Neural progenitor cell (in vitro differentiated cells): Measurements from ENCODE around the gene SV2A. TPM values are rescaled to one million over a fixed set of nuclear protein-coding genes. Genes with fewer than 3 reads are reported as not detected.
A peak's percentile ranks its signal among the peaks of the same experiment; 100 is the strongest.
"Not testable (repeated sequence)": the region's sequence is repeated elsewhere in the genome, so short reads cannot be mapped to it uniquely, and the experiment has no call there.

ENCODE experiments used
- DNase-seq: peaks from one replicate; pipeline ENCODE4 v3.0.0-alpha.2; 2016; ENCODE audit warnings: low spot score
- H2AFZ ChIP-seq: fragments of 200-600 bp; sonication (generic); replicated peaks from 2 replicates; pipeline ENCODE4 v1.6.1; 2016; ENCODE audit warnings: antibody characterized with exemption
- H3F3A ChIP-seq: fragments of 200-600 bp; sonication (generic); 2 replicates; pipeline ENCODE4 v1.6.1; 2016; ENCODE audit warnings: antibody characterized with exemption, low read depth
- H3K27ac ChIP-seq: fragments of 200-600 bp; sonication (generic); 2 replicates; pipeline ENCODE4 v1.5.1; 2016; ENCODE audit warnings: mild to moderate bottlenecking
- H3K27me3 ChIP-seq: fragments of 200-600 bp; sonication (generic); 2 replicates; pipeline ENCODE4 v1.6.1; 2016; ENCODE audit warnings: mild to moderate bottlenecking, moderate library complexity
- H3K36me3 ChIP-seq: fragments of 200-600 bp; sonication (generic); 2 replicates; pipeline ENCODE4 v1.5.1; 2016
- H3K4me1 ChIP-seq: fragments of 200-600 bp; sonication (generic); 2 replicates; pipeline ENCODE4 v1.6.1; 2016; ENCODE audit warnings: mixed run types
- H3K4me2 ChIP-seq: fragments of 200-600 bp; sonication (generic); 2 replicates; pipeline ENCODE4 v1.6.1; 2016
- H3K4me3 ChIP-seq: fragments of 200-600 bp; sonication (generic); 2 replicates; pipeline ENCODE4 v1.5.1; 2016
- H3K79me2 ChIP-seq: fragments of 200-600 bp; sonication (generic); 2 replicates; pipeline ENCODE4 v1.6.1; 2016; ENCODE audit warnings: low read depth
- H3K9ac ChIP-seq: fragments of 200-600 bp; sonication (generic); 2 replicates; pipeline ENCODE4 v1.6.1; 2016
- H3K9me3 ChIP-seq: fragments of 200-600 bp; sonication (generic); 2 replicates; pipeline ENCODE4 v1.5.1; 2016; ENCODE audit warnings: low read depth
- H4K20me1 ChIP-seq: fragments of 200-600 bp; sonication (generic); 2 replicates; pipeline ENCODE4 v1.6.1; 2016; ENCODE audit warnings: low read depth
- H3K27ac Mint-ChIP-seq: 3 replicates; pipeline ENCODE4 v1.8.0; 2021; ENCODE audit warnings: mixed read lengths
- H3K27me3 Mint-ChIP-seq: 2 replicates; pipeline ENCODE4 v1.8.0; 2022; ENCODE audit warnings: low read depth, mild to moderate bottlenecking, inconsistent platforms, moderate library complexity, mixed read lengths; ENCODE audit not compliant: insufficient read depth
- H3K36me3 Mint-ChIP-seq: 3 replicates; pipeline ENCODE4 v1.8.0; 2021; ENCODE audit warnings: mixed read lengths
- H3K4me1 Mint-ChIP-seq: 3 replicates; pipeline ENCODE4 v1.8.0; 2021; ENCODE audit warnings: mixed read lengths
- H3K4me3 Mint-ChIP-seq: 3 replicates; pipeline ENCODE4 v1.8.0; 2021; ENCODE audit warnings: mild to moderate bottlenecking, moderate library complexity, mixed read lengths
- H3K9me3 Mint-ChIP-seq: 3 replicates; pipeline ENCODE4 v1.8.0; 2020; ENCODE audit warnings: mixed read lengths
- CTCF ChIP-seq: fragments of 200-600 bp; sonication (generic); IDR thresholded peaks from 2 replicates; pipeline ENCODE4 v1.5.1; 2017; ENCODE audit warnings: antibody characterized with exemption, mild to moderate bottlenecking
- EZH2 ChIP-seq: fragments of 200-600 bp; sonication (generic); IDR thresholded peaks from 2 replicates; pipeline ENCODE4 v1.6.1; 2017; ENCODE audit warnings: antibody characterized with exemption, mild to moderate bottlenecking, moderate library complexity
- EZH2phosphoT487 ChIP-seq: fragments of 200-600 bp; sonication (generic); IDR thresholded peaks from 2 replicates; pipeline ENCODE4 v1.6.1; 2017; ENCODE audit warnings: antibody characterized with exemption
- total RNA-seq: library from RNA; depleted of rRNA; stranded (reverse); fragments of >200 nt; gene quantifications from 2 replicates; pipeline ENCODE4 v1.2.3, GENCODE V29; 2015; ENCODE audit warnings: low replicate concordance

The SV2A gene
- total RNA-seq, 1 donor from 2014 or later: 31.6 TPM

- Mint-ChIP-seq H3K36me3 (peaks cover 39% of the 10 kb centered on the region), H3K4me3 (no peak overlapping the region), H3K27me3 (no peaks in the 10 kb centered on the region), H3K9me3 (peaks cover 10% of the 10 kb centered on the region), H3K4me1 (no peaks in the 10 kb centered on the region), H3K27ac (no peak overlapping the region)
- Histone ChIP-seq H2AFZ (no peak overlapping the region), H3K27ac (no peak overlapping the region), H3K4me3 (no peak overlapping the region), H3K9ac (no peak overlapping the region), H3K4me2 (no peak overlapping the region), H3F3A (peaks cover 13% of the 10 kb centered on the region), H3K36me3 (peaks cover 14% of the 10 kb centered on the region), H3K4me1 (no peaks in the 10 kb centered on the region), H4K20me1 (no peaks in the 10 kb centered on the region), H3K9me3 (no peaks in the 10 kb centered on the region), H3K79me2 (no peaks in the 10 kb centered on the region), H3K27me3 (no peaks in the 10 kb centered on the region)
- peak; percentile 74 for DNase-seq
- TF ChIP-seq CTCF (peak; percentile 81), EZH2phosphoT487 (no peak)
These were observed 44.5 kb upstream of the SV2A start for GRCh38 chr1:149962039-149962647.

GRCh38 chr1:149957548-149957947 is 39.9 kb upstream of the SV2A start:
- not testable (repeated sequence) for H3K27me3 Mint-ChIP-seq, DNase-seq, H3K4me2 ChIP-seq, H3K27ac ChIP-seq, H3F3A ChIP-seq, H3K4me3 Mint-ChIP-seq, H3K4me1 Mint-ChIP-seq, H3K27me3 ChIP-seq, H3K9me3 ChIP-seq, H2AFZ ChIP-seq, H3K27ac Mint-ChIP-seq, H3K9ac ChIP-seq, H3K4me1 ChIP-seq, H3K4me3 ChIP-seq, H4K20me1 ChIP-seq, H3K79me2 ChIP-seq
- peaks cover 54% of the 10 kb centered on the region for H3K36me3 Mint-ChIP-seq
- H3K9me3 Mint-ChIP-seq: peaks cover 36% of the 10 kb centered on the region
- H3K36me3 ChIP-seq: peaks cover 14% of the 10 kb centered on the region

- H3K4me3 Mint-ChIP-seq: no peak overlapping the region
These were observed 32.3 kb upstream of the SV2A start for GRCh38 chr1:149949911-149950310.

More at GRCh38 chr1:149949911-149950310, 32.3 kb upstream of the SV2A start:
- TF ChIP-seq EZH2 (no peak), CTCF (no peak), EZH2phosphoT487 (no peak)
- H3K27ac ChIP-seq: no peak overlapping the region
- H3K79me2 ChIP-seq: no peaks in the 10 kb centered on the region
- H3K4me2 ChIP-seq: no peak overlapping the region
- H3K27ac Mint-ChIP-seq: no peak overlapping the region
- no peaks in the 10 kb centered on the region for H3K27me3 Mint-ChIP-seq
- no peak for DNase-seq
- H3F3A ChIP-seq: peaks cover 3% of the 10 kb centered on the region
- no peaks in the 10 kb centered on the region for H3K27me3 ChIP-seq
- no peak overlapping the region for H2AFZ ChIP-seq
- no peak overlapping the region for H3K9ac ChIP-seq
- H3K4me1 Mint-ChIP-seq: peaks cover 2% of the 10 kb centered on the region
- no peaks in the 10 kb centered on the region for H3K9me3 ChIP-seq
- H3K4me3 ChIP-seq: no peak overlapping the region
- no peaks in the 10 kb centered on the region for H3K36me3 ChIP-seq
- no peaks in the 10 kb centered on the region for H4K20me1 ChIP-seq
- peaks cover 37% of the 10 kb centered on the region for H3K36me3 Mint-ChIP-seq
- no peaks in the 10 kb centered on the region for H3K4me1 ChIP-seq
- peaks cover 11% of the 10 kb centered on the region for H3K9me3 Mint-ChIP-seq
